Transverse colon (tissue), 4 donors: ENCODE measurements around the gene MARS1.

ENCODE experiments used
- EP300 ChIP-seq: sonication (generic); formaldehyde crosslinking; IDR thresholded peaks from one replicate; pipeline ENCODE4 v1.6.1; 2017; ENCODE audit warnings: antibody characterized with exemption, low read depth
- POLR2A ChIP-seq: fragments of 450-650 bp; IDR thresholded peaks from one replicate; pipeline ENCODE4 v1.6.1; 2016; ENCODE audit warnings: antibody characterized with exemption, mild to moderate bottlenecking, moderate library complexity
- POLR2AphosphoS5 ChIP-seq, 3 donors: sonication (generic); formaldehyde crosslinking; IDR thresholded peaks; one replicate each; pipeline ENCODE4 v1.6.1; 2016; ENCODE audit warnings: antibody characterized with exemption in 3 of 3
- TF ChIP-seq, protein P1 (sequence below), 5 experiments: fragments of 200-600 bp in 3 of 5; fragments of 450-650 bp in 2 of 5; sonication (generic) in 3 of 5; IDR thresholded peaks; 1 replicate in 2 of 5; 2 replicates in 3 of 5; pipeline ENCODE4 v1.5.1; 2016 to 2017; ENCODE audit warnings: antibody characterized with exemption in 5 of 5, inconsistent platforms in 3 of 5, mild to moderate bottlenecking in 2 of 5, moderate library complexity in 1 of 5

DNA sequence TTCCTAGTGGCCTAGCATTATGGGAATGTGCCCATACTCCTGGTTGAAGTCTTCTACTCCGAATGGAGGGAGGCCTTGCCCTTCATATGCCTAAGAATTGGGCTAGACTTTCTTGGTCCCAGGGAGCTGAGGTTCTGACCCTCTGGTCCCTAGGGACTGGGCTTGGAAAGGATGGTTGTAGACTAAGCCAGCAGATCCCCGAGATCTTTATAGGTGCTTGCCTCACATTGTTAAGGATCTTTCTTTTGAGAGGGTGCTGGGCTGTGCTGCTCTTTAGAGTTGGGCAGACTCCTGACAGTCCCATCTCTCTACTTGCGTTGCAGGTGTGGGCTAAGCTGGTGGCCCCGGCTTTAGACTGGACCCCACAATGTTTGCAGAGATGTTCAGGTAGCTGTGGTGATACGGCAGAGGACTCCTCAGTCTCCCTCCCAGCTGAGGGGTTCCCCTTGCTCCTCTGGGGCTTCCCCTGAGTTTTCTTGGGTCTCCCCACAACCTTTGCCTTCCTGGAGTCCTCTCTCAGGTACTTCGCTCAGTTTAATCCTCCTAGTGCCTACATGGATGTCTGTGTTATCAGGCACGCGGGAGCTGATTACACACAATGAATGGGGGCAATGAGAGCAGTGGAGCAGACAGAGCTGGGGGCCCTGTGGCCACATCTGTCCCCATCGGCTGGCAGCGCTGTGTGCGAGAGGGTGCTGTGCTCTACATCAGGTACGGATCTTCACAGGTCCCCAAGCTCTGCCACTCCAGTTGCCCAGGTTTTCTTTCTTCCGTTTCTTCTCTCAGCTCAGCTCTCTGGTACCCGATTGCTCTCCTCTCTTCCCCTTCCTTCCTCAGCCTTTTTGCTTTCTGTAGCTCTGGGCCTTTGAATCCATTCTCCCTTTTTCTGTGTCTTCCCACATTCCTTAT lies 36.1 kb downstream of the MARS1 start:
- no peak for TF ChIP-seq EP300
- TF ChIP-seq, protein P1, sequence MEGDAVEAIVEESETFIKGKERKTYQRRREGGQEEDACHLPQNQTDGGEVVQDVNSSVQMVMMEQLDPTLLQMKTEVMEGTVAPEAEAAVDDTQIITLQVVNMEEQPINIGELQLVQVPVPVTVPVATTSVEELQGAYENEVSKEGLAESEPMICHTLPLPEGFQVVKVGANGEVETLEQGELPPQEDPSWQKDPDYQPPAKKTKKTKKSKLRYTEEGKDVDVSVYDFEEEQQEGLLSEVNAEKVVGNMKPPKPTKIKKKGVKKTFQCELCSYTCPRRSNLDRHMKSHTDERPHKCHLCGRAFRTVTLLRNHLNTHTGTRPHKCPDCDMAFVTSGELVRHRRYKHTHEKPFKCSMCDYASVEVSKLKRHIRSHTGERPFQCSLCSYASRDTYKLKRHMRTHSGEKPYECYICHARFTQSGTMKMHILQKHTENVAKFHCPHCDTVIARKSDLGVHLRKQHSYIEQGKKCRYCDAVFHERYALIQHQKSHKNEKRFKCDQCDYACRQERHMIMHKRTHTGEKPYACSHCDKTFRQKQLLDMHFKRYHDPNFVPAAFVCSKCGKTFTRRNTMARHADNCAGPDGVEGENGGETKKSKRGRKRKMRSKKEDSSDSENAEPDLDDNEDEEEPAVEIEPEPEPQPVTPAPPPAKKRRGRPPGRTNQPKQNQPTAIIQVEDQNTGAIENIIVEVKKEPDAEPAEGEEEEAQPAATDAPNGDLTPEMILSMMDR (IDR thresholded peaks at IDR 0.05): no peak
- TF ChIP-seq POLR2AphosphoS5 (IDR thresholded peaks at IDR 0.05): no peak
- TF ChIP-seq POLR2A: no peak
